Activated CD4-positive, alpha-beta T cell treated with anti-CD3 and anti-CD28 coated beads, Interleukin-2, amount 10 ng/mL, durations not matched to agents 24 days and 14 days (primary cell): ENCODE data around the gene COPG1. TPM values are rescaled to one million over a fixed set of nuclear protein-coding genes. Genes with fewer than 3 reads are reported as not detected.
"Not testable (repeated sequence)": the region's sequence is repeated elsewhere in the genome, so short reads cannot be mapped to it uniquely, and the experiment has no call there.

Experiments used
- DNase-seq: peaks from one replicate; pipeline ENCODE4 v3.0.0; 2022
- H3K27ac Mint-ChIP-seq: one replicate; pipeline ENCODE4 v1.8.0; 2022; ENCODE audit warnings: mild to moderate bottlenecking, mixed read lengths
- H3K27me3 Mint-ChIP-seq: one replicate; pipeline ENCODE4 v1.8.0; 2022; ENCODE audit warnings: mixed read lengths
- H3K36me3 Mint-ChIP-seq: one replicate; pipeline ENCODE4 v1.8.0; 2022; ENCODE audit warnings: low read depth, mild to moderate bottlenecking, mixed read lengths
- H3K4me1 Mint-ChIP-seq: one replicate; pipeline ENCODE4 v1.8.0; 2021; ENCODE audit warnings: mixed read lengths
- H3K4me3 Mint-ChIP-seq: one replicate; pipeline ENCODE4 v1.8.0; 2022; ENCODE audit warnings: mild to moderate bottlenecking, moderate library complexity, mixed read lengths
- H3K9me3 Mint-ChIP-seq: one replicate; pipeline ENCODE4 v1.8.0; 2021; ENCODE audit warnings: mixed read lengths
- intact Hi-C: fragments of 100-400 bp; cut with micrococcal nuclease; formaldehyde crosslinking; loops from one replicate; pipeline ENCODE4 v1.15.1; 2023
- total RNA-seq: library from RNA; stranded (reverse); gene quantifications from 2 replicates; pipeline ENCODE4 v1.2.3, GENCODE V29; 2022

Gene COPG1
- total RNA-seq, 1 donor from 2014 or later = 142 TPM

- DNase-seq = peak; percentile 81
- Mint-ChIP-seq H3K36me3 (peaks cover 1% of the 10 kb centered on the region), H3K27ac (peak overlapping the region; percentile 88), H3K9me3 (no peaks in the 10 kb centered on the region), H3K4me1 (peaks cover 67% of the 10 kb centered on the region), H3K4me3 (peak overlapping the region; percentile 59), H3K27me3 (no peaks in the 10 kb centered on the region)
- intact Hi-C loops = loop anchor here (1.0 to 2.0 kb wide), 4 partner anchors 9 to 436 kb away; partner anchors contain the start of gene CNBP
Observed at GRCh38 chr3:129230311-129231019, 18.9 kb upstream of the COPG1 start.

GRCh38 chr3:129231331-129232119, 17.9 kb upstream of the COPG1 start:
- Mint-ChIP-seq H3K4me1 (peaks cover 66% of the 10 kb centered on the region), H3K36me3 (peaks cover 1% of the 10 kb centered on the region), H3K27ac (peak overlapping the region; percentile 87), H3K4me3 (peak overlapping the region; percentile 41), H3K27me3 (no peaks in the 10 kb centered on the region), H3K9me3 (no peaks in the 10 kb centered on the region)
- intact Hi-C loops = loop anchor here (2.0 kb wide), 1 partner anchor 13 kb away; no protein-coding TSS in a partner anchor
- DNase-seq = peak; percentile 66

GRCh38 chr3:129233538-129233937, 15.9 kb upstream of the COPG1 start:
- no peaks in the 10 kb centered on the region for H3K9me3 Mint-ChIP-seq
- intact Hi-C loops = no loop called here
- H3K4me1 Mint-ChIP-seq = peaks cover 63% of the 10 kb centered on the region
- H3K27ac Mint-ChIP-seq = peak overlapping the region; percentile 83
- H3K36me3 Mint-ChIP-seq = peaks cover 1% of the 10 kb centered on the region
- no peaks in the 10 kb centered on the region for H3K27me3 Mint-ChIP-seq
- H3K4me3 Mint-ChIP-seq = peak overlapping the region; percentile 25
- peak; percentile 68 for DNase-seq

GRCh38 chr3:129234441-129234840, 15.0 kb upstream of the COPG1 start:
- intact Hi-C loops = no loop called here
- H3K9me3 Mint-ChIP-seq = no peaks in the 10 kb centered on the region
- H3K4me3 Mint-ChIP-seq = no peak overlapping the region
- H3K27me3 Mint-ChIP-seq = no peaks in the 10 kb centered on the region
- H3K27ac Mint-ChIP-seq = peak overlapping the region; percentile 72
- peaks cover 63% of the 10 kb centered on the region for H3K4me1 Mint-ChIP-seq
- DNase-seq = no peak
- no peaks in the 10 kb centered on the region for H3K36me3 Mint-ChIP-seq

GRCh38 chr3:129235344-129235917, 14.0 kb upstream of the COPG1 start:
- Mint-ChIP-seq H3K36me3 (no peaks in the 10 kb centered on the region), H3K4me1 (peaks cover 60% of the 10 kb centered on the region), H3K27ac (peak overlapping the region; percentile 3), H3K27me3 (no peaks in the 10 kb centered on the region), H3K4me3 (no peak overlapping the region), H3K9me3 (no peaks in the 10 kb centered on the region)
- DNase-seq = no peak
- intact Hi-C loops = no loop called here

GRCh38 chr3:129238945-129239705, 10.3 kb upstream of the COPG1 start:
- intact Hi-C loops = loop anchor here (1.0 to 2.0 kb wide), 3 partner anchors 9 to 118 kb away; partner anchors contain the start of gene RAB43
- peak overlapping the region; percentile 71 for H3K4me3 Mint-ChIP-seq
- no peaks in the 10 kb centered on the region for H3K27me3 Mint-ChIP-seq
- no peaks in the 10 kb centered on the region for H3K9me3 Mint-ChIP-seq
- DNase-seq = peak; percentile 89
- H3K27ac Mint-ChIP-seq = peak overlapping the region; percentile 92
- H3K4me1 Mint-ChIP-seq = peaks cover 38% of the 10 kb centered on the region
- no peaks in the 10 kb centered on the region for H3K36me3 Mint-ChIP-seq

GRCh38 chr3:129239991-129240390, 9.4 kb upstream of the COPG1 start:
- peak overlapping the region; percentile 79 for H3K27ac Mint-ChIP-seq
- peaks cover 33% of the 10 kb centered on the region for H3K4me1 Mint-ChIP-seq
- H3K36me3 Mint-ChIP-seq = no peaks in the 10 kb centered on the region
- H3K27me3 Mint-ChIP-seq = no peaks in the 10 kb centered on the region
- H3K9me3 Mint-ChIP-seq = no peaks in the 10 kb centered on the region
- H3K4me3 Mint-ChIP-seq = peak overlapping the region; percentile 47
- intact Hi-C loops = loop anchor here (1.0 to 10.0 kb wide), 5 partner anchors 9 to 245 kb away; partner anchors contain the start of genes CFAP92, COPG1 and RAB43
- DNase-seq = no peak

- intact Hi-C loops = loop anchor here (1.0 to 10.0 kb wide), 2 partner anchors 9 to 246 kb away; partner anchors contain the start of genes CFAP92 and COPG1
- DNase-seq = no peak
- no peaks in the 10 kb centered on the region for H3K36me3 Mint-ChIP-seq
- no peaks in the 10 kb centered on the region for H3K27me3 Mint-ChIP-seq
- peaks cover 30% of the 10 kb centered on the region for H3K4me1 Mint-ChIP-seq
- H3K4me3 Mint-ChIP-seq = no peak overlapping the region
- peak overlapping the region; percentile 79 for H3K27ac Mint-ChIP-seq
- no peaks in the 10 kb centered on the region for H3K9me3 Mint-ChIP-seq
Observed at GRCh38 chr3:129240436-129240835, 9.0 kb upstream of the COPG1 start.

GRCh38 chr3:129245141-129245540, 4.3 kb upstream of the COPG1 start:
- peaks cover 6% of the 10 kb centered on the region for H3K36me3 Mint-ChIP-seq
- intact Hi-C loops = loop anchor here (1.0 to 10.0 kb wide), 6 partner anchors 14 to 273 kb away; partner anchors contain the start of genes CFAP92 and ISY1

GRCh38 chr3:129245641-129246306, 3.6 kb upstream of the COPG1 start:
- Mint-ChIP-seq H3K4me3 (peak overlapping the region; percentile 13), H3K4me1 (peaks cover 33% of the 10 kb centered on the region), H3K36me3 (peaks cover 11% of the 10 kb centered on the region), H3K27ac (peak overlapping the region; percentile 36)
- intact Hi-C loops = loop anchor here (1.0 to 10.0 kb wide), 6 partner anchors 15 to 273 kb away; partner anchors contain the start of genes CFAP92 and ISY1
- DNase-seq = peak; percentile 92
- not testable (repeated sequence) for H3K9me3 Mint-ChIP-seq, H3K27me3 Mint-ChIP-seq

More at GRCh38 chr3:129245141-129245540, 4.3 kb upstream of the COPG1 start:
- Mint-ChIP-seq H3K9me3 (no peaks in the 10 kb centered on the region), H3K27ac (no peak overlapping the region), H3K27me3 (no peaks in the 10 kb centered on the region), H3K4me3 (no peak overlapping the region), H3K4me1 (peaks cover 29% of the 10 kb centered on the region)
- no peak for DNase-seq

GRCh38 chr3:129246636-129247035, 2.8 kb upstream of the COPG1 start:
- no peak for DNase-seq
- Mint-ChIP-seq H3K27ac (no peak overlapping the region), H3K36me3 (peaks cover 11% of the 10 kb centered on the region), H3K9me3 (no peaks in the 10 kb centered on the region), H3K4me3 (no peak overlapping the region), H3K27me3 (no peaks in the 10 kb centered on the region), H3K4me1 (peaks cover 34% of the 10 kb centered on the region)
- intact Hi-C loops = loop anchor here (5.0 to 10.0 kb wide), 2 partner anchors 252 to 274 kb away; partner anchors contain the start of gene CFAP92

- peaks cover 29% of the 10 kb centered on the region for H3K36me3 Mint-ChIP-seq
- H3K4me3 Mint-ChIP-seq = peak overlapping the region; percentile 96
- intact Hi-C loops = loop anchor here (2.0 to 10.0 kb wide), 3 partner anchors 254 to 370 kb away; partner anchors contain the start of genes ACAD9 and CFAP92
- DNase-seq = peak; percentile 62
- no peaks in the 10 kb centered on the region for H3K9me3 Mint-ChIP-seq
- H3K27me3 Mint-ChIP-seq = no peaks in the 10 kb centered on the region
- H3K27ac Mint-ChIP-seq = peak overlapping the region; percentile 99
- H3K4me1 Mint-ChIP-seq = peaks cover 41% of the 10 kb centered on the region
Observed at GRCh38 chr3:129248286-129248979, 973 bp upstream of the COPG1 start.
